Inflammatory macrophage (primary cell): ENCODE data around the gene FAM241A.
"Not testable (repeated sequence)": the region's sequence is repeated elsewhere in the genome, so short reads cannot be mapped to it uniquely, and the experiment has no call there.

Experiments
- DNase-seq, 2 donors: peaks; one replicate each; pipeline ENCODE4 v3.0.0-alpha.2; 2020 to 2022
- total RNA-seq, 18 experiments: gene quantifications; one replicate each; lab custom pipeline; 2026; ENCODE audit warnings: mixed read lengths in 6 of 18, inconsistent platforms in 2 of 18; lab: John Stamatoyannopoulos, UW

Gene FAM241A
- total RNA-seq = 4.8 to 21.0 (median 15.7) reads per million in 18 experiments

- DNase-seq = peak; percentile 78 to 85
These were observed at the start of gene FAM241A for GRCh38 chr4:112145326-112145789. FAM241A (plus strand) TSS chr4:112145454; CDS start chr4:112145581, 127 bp downstream.

- no peak for DNase-seq
These were observed 46.3 kb upstream of the FAM241A start for GRCh38 chr4:112098841-112099530.

- peak in 1 of 2 donors; percentile 71 for DNase-seq
These were observed 45.5 kb upstream of the FAM241A start for GRCh38 chr4:112099701-112100297.

- no peak for DNase-seq
These were observed 42.3 kb upstream of the FAM241A start for GRCh38 chr4:112102875-112103370.

- DNase-seq = no peak
These were observed 39.9 kb upstream of the FAM241A start for GRCh38 chr4:112105201-112105969.

- peak; percentile 61 to 74 for DNase-seq
These were observed 35.7 kb upstream of the FAM241A start for GRCh38 chr4:112109360-112110058.

GRCh38 chr4:112110059-112110425 lies 35.2 kb upstream of the FAM241A start:
- DNase-seq = no peak

- no peak for DNase-seq
These were observed 33.9 kb upstream of the FAM241A start for GRCh38 chr4:112111306-112111705.

GRCh38 chr4:112112095-112112494 lies 33.2 kb upstream of the FAM241A start:
- not testable (repeated sequence) for DNase-seq

GRCh38 chr4:112112590-112113170 lies 32.6 kb upstream of the FAM241A start:
- DNase-seq = no peak

- DNase-seq = peak; percentile 6 to 40
These were observed 31.4 kb upstream of the FAM241A start for GRCh38 chr4:112113864-112114263.

GRCh38 chr4:112114452-112114851 lies 30.8 kb upstream of the FAM241A start:
- no peak for DNase-seq

- no peak for DNase-seq
These were observed 26.4 kb upstream of the FAM241A start for GRCh38 chr4:112118742-112119352.

GRCh38 chr4:112119353-112119783 lies 25.9 kb upstream of the FAM241A start:
- DNase-seq = no peak

- no peak for DNase-seq
These were observed 25.2 kb upstream of the FAM241A start for GRCh38 chr4:112120021-112120420.

- no peak for DNase-seq
These were observed 19.8 kb upstream of the FAM241A start for GRCh38 chr4:112125416-112125815.

- no peak for DNase-seq
These were observed 18.1 kb upstream of the FAM241A start for GRCh38 chr4:112127048-112127637.

- DNase-seq = no peak
These were observed 17.5 kb upstream of the FAM241A start for GRCh38 chr4:112127803-112128202.

- no peak for DNase-seq
These were observed 16.8 kb upstream of the FAM241A start for GRCh38 chr4:112128452-112128851.

- DNase-seq = no peak
These were observed 14.3 kb upstream of the FAM241A start for GRCh38 chr4:112130906-112131305.

GRCh38 chr4:112136551-112136950 lies 8.7 kb upstream of the FAM241A start:
- no peak for DNase-seq
